Endothelial cell of umbilical vein (primary cell): ENCODE results near the gene WDR74. TPM values are rescaled to one million over a fixed set of nuclear protein-coding genes. Genes with fewer than 3 reads are reported as not detected.

Experiments used
- BruUV-seq: library from RNA; stranded (reverse); fragments of 400-500 nt; replicated peaks from 2 replicates; lab custom pipeline; 2021; lab: Mats Ljungman, UMichigan
- CTCF ChIA-PET: fragments of 300-600, 350-600 bp; sonication (Branson Sonifier 250); formaldehyde crosslinking; loops from one replicate; lab custom pipeline; 2021; ENCODE audit warnings: antibody characterized with exemption, inconsistent platforms; lab: Charles Lee
- POLR2A ChIA-PET: fragments of 300-600, 350-600 bp; sonication (Branson Sonifier 250); formaldehyde crosslinking; loops from one replicate; lab custom pipeline; 2021; ENCODE audit warnings: antibody characterized with exemption, inconsistent platforms; lab: Charles Lee
- DNase-seq: peaks from one replicate; pipeline ENCODE4 v3.0.0-alpha.2; 2011; ENCODE audit warnings: low read depth, low spot score
- FAIRE-seq: peaks from 2 replicates; lab custom pipeline; 2011; peaks lifted over from hg19 to GRCh38; lab: Jason Lieb, UNC
- H2AFZ ChIP-seq: 2 replicates; pipeline ENCODE4 v1.6.0; 2012; ENCODE audit warnings: low read depth, low read length, control low read depth, inconsistent platforms
- H3K27ac ChIP-seq: 2 replicates; pipeline ENCODE4 v1.5.1; 2011; ENCODE audit warnings: low read depth, mild to moderate bottlenecking, control low read depth, low read length, moderate library complexity; ENCODE audit not compliant: insufficient read depth
- H3K27me3 ChIP-seq, 2 experiments: 2 replicates each; pipeline versions ENCODE4 v1.6.0 to v1.6.1; 2011; ENCODE audit warnings: low read length in 2 of 2, mixed read lengths in 1 of 2; ENCODE audit not compliant: control insufficient read depth in 2 of 2, insufficient read depth in 2 of 2
- H3K36me3 ChIP-seq, 2 experiments: 2 replicates in 1 of 2; 3 replicates in 1 of 2; pipeline ENCODE4 v1.5.1; 2011; ENCODE audit warnings: low read length in 2 of 2, mild to moderate bottlenecking in 1 of 2, moderate library complexity in 1 of 2; ENCODE audit not compliant: control insufficient read depth in 2 of 2, insufficient read depth in 2 of 2; ENCODE audit errors: extremely low read depth in 1 of 2
- H3K4me1 ChIP-seq: 3 replicates; pipeline ENCODE4 v1.5.1; 2011; ENCODE audit warnings: mild to moderate bottlenecking, low read length; ENCODE audit not compliant: control insufficient read depth, insufficient read depth; ENCODE audit errors: extremely low read depth
- H3K4me2 ChIP-seq: 2 replicates; pipeline ENCODE4 v1.6.1; 2011; ENCODE audit warnings: low read length, control low read depth, mixed read lengths; ENCODE audit not compliant: insufficient read depth
- H3K4me3 ChIP-seq, 3 experiments: fragments of 200-600 bp in 1 of 3; sonication (generic), shearing (Covaris generic) in 1 of 3; replicated peaks in 1 of 3; 2 replicates each; pipeline ENCODE4 v1.5.1; 2011 to 2016; ENCODE audit warnings: control low read depth in 3 of 3, low read length in 3 of 3, mild to moderate bottlenecking in 2 of 3, inconsistent platforms in 1 of 3, low read depth in 1 of 3, moderate library complexity in 1 of 3; ENCODE audit not compliant: insufficient read depth in 1 of 3
- H3K79me2 ChIP-seq: 2 replicates; pipeline ENCODE4 v1.6.0; 2012; ENCODE audit warnings: low read length, inconsistent platforms; ENCODE audit not compliant: control insufficient read depth, insufficient read depth
- H3K9ac ChIP-seq: replicated peaks from 2 replicates; pipeline ENCODE3; 2011; ENCODE audit warnings: low read length, control low read depth; ENCODE audit not compliant: insufficient read depth; ENCODE audit errors: extremely low read depth
- H3K9me1 ChIP-seq: replicated peaks from 3 replicates; pipeline ENCODE4 v1.6.0; 2011; ENCODE audit warnings: mild to moderate bottlenecking, low read length; ENCODE audit not compliant: control insufficient read depth, insufficient read depth; ENCODE audit errors: extremely low read depth
- H3K9me3 ChIP-seq: replicated peaks from 2 replicates; pipeline ENCODE4 v1.5.1; 2012; ENCODE audit warnings: low read length, inconsistent platforms; ENCODE audit not compliant: control insufficient read depth, insufficient read depth
- H4K20me1 ChIP-seq: replicated peaks from 2 replicates; pipeline ENCODE3; 2011; ENCODE audit warnings: mild to moderate bottlenecking, low read length; ENCODE audit not compliant: control insufficient read depth, insufficient read depth; ENCODE audit errors: extremely low read depth
- EZH2 ChIP-seq: IDR thresholded peaks from 2 replicates; pipeline ENCODE4 v1.6.1; 2012; ENCODE audit warnings: borderline replicate concordance, low read depth, mild to moderate bottlenecking, moderate library complexity, low read length, inconsistent platforms; ENCODE audit not compliant: severe bottlenecking
- FOS ChIP-seq: IDR thresholded peaks from 2 replicates; pipeline ENCODE4 v1.6.1; 2011; ENCODE audit warnings: mild to moderate bottlenecking, low read length, moderate library complexity, borderline replicate concordance; ENCODE audit not compliant: insufficient read depth
- GATA2 ChIP-seq: IDR thresholded peaks from 2 replicates; pipeline ENCODE4 v1.7.0; 2011; ENCODE audit warnings: low read depth, mild to moderate bottlenecking, moderate library complexity, mixed read lengths, low read length; ENCODE audit not compliant: insufficient read length, insufficient read depth
- JUN ChIP-seq: IDR thresholded peaks from 2 replicates; pipeline ENCODE4 v1.6.1; 2011; ENCODE audit warnings: borderline replicate concordance, low read depth; ENCODE audit not compliant: insufficient read length, insufficient read depth
- MYC ChIP-seq: IDR thresholded peaks from one replicate; pipeline ENCODE4 v1.6.1; 2011; ENCODE audit warnings: mild to moderate bottlenecking, low read depth, low read length
- POLR2A ChIP-seq: IDR thresholded peaks from 2 replicates; pipeline ENCODE4 v1.6.1; 2012; ENCODE audit warnings: low read depth, mild to moderate bottlenecking, control low read depth, low read length
- POLR2AphosphoS5 ChIP-seq: IDR thresholded peaks from 2 replicates; pipeline ENCODE4 v1.6.1; 2012; ENCODE audit warnings: low read depth, mild to moderate bottlenecking, control low read depth, low read length, moderate library complexity; ENCODE audit not compliant: insufficient read depth
- dilution Hi-C: fragments of 300-500 bp; cut with MboI; formaldehyde crosslinking; loops from one replicate; pipeline ENCODE4 v1.15.0; 2019; ENCODE audit warnings: low sequenced_read_pairs; ENCODE audit not compliant: extremely low pct_ligation_motif_present
- intact Hi-C: fragments of 100-400 bp; cut with micrococcal nuclease; formaldehyde crosslinking; loops from one replicate; pipeline ENCODE4 v1.10.0; 2022
- polyA plus RNA-seq, 4 experiments: library from polyadenylated mRNA; depleted of rRNA in 3 of 4; stranded (reverse) in 3 of 4; unstranded in 1 of 4; fragments of >200 nt; gene quantifications; 2 replicates each; pipeline versions ENCODE4 v1.2.1 to v1.2.3, GENCODE V29; 2011 to 2012; ENCODE audit warnings: missing spikeins in 1 of 4
- total RNA-seq: library from RNA; stranded (reverse); gene quantifications from 2 replicates; pipeline ENCODE4 v1.2.3, GENCODE V29; 2021
- TF ChIP-seq, protein P1 (sequence below): IDR thresholded peaks from 2 replicates; pipeline ENCODE4 v1.6.1; 2011; ENCODE audit not compliant: insufficient read depth, insufficient read length
- TF ChIP-seq, protein P2 (sequence below), 2 donors: IDR thresholded peaks; 1 replicate in 1 of 2; 2 replicates in 1 of 2; pipeline ENCODE4 v1.5.1; 2011; ENCODE audit warnings: low read length in 2 of 2, mild to moderate bottlenecking in 2 of 2, moderate library complexity in 2 of 2, control low read depth in 1 of 2, inconsistent platforms in 1 of 2, low read depth in 1 of 2; ENCODE audit not compliant: insufficient read depth in 1 of 2; ENCODE audit errors: extremely low read depth in 1 of 2

Gene WDR74
- total and polyA plus RNA-seq, 2 donors (not counting 3 experiments of a cell fraction or from before 2014, with no cell fraction given) = 44.7 to 51.7 TPM

DNA sequence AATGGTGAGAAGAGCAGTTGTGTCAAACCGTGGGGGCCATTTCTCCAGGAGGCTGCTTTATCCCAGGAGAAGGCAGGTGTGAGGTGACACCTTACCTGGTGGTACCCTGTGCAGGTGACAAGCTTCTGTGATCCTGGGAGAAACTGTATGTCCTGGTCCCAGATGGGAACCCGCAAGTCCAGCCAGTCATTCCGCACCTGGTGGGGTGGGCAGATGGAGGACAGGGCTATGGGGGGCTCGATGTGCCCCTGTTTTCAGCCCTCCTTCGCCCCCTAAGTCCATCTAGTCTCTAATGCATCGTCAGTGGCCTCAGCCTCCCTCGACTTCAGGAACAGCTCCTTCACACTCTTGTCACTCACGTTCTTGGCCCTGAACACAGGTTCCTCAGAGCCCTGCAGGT is 4.1 kb downstream of the WDR74 start:
- no peaks in the 10 kb centered on the region for H3K9me3 ChIP-seq
- intact Hi-C loops (no loop called here), dilution Hi-C loops (no loop called here)
- H3K27ac ChIP-seq = no peak overlapping the region
- H3K9ac ChIP-seq = no peak overlapping the region
- CTCF ChIA-PET = no interaction called here
- DNase-seq (no peak), FAIRE-seq (no peak)
- no TSS peak for BruUV-seq
- no peak for TF ChIP-seq JUN
- TF ChIP-seq, protein P1, sequence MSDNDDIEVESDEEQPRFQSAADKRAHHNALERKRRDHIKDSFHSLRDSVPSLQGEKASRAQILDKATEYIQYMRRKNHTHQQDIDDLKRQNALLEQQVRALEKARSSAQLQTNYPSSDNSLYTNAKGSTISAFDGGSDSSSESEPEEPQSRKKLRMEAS = no peak
- no peaks in the 10 kb centered on the region for H3K9me1 ChIP-seq
- peaks cover 5 to 15% of the 10 kb centered on the region in 2 experiments for H3K36me3 ChIP-seq
- no peaks in the 10 kb centered on the region for H3K27me3 ChIP-seq
- H3K4me1 ChIP-seq = peaks cover 9% of the 10 kb centered on the region
- H4K20me1 ChIP-seq = no peaks in the 10 kb centered on the region
- peaks cover 34% of the 10 kb centered on the region for H3K79me2 ChIP-seq
- no peak overlapping the region for H3K4me3 ChIP-seq
- no peak overlapping the region for H2AFZ ChIP-seq
- POLR2A ChIA-PET = no interaction called here
- H3K4me2 ChIP-seq = no peak overlapping the region

DNA sequence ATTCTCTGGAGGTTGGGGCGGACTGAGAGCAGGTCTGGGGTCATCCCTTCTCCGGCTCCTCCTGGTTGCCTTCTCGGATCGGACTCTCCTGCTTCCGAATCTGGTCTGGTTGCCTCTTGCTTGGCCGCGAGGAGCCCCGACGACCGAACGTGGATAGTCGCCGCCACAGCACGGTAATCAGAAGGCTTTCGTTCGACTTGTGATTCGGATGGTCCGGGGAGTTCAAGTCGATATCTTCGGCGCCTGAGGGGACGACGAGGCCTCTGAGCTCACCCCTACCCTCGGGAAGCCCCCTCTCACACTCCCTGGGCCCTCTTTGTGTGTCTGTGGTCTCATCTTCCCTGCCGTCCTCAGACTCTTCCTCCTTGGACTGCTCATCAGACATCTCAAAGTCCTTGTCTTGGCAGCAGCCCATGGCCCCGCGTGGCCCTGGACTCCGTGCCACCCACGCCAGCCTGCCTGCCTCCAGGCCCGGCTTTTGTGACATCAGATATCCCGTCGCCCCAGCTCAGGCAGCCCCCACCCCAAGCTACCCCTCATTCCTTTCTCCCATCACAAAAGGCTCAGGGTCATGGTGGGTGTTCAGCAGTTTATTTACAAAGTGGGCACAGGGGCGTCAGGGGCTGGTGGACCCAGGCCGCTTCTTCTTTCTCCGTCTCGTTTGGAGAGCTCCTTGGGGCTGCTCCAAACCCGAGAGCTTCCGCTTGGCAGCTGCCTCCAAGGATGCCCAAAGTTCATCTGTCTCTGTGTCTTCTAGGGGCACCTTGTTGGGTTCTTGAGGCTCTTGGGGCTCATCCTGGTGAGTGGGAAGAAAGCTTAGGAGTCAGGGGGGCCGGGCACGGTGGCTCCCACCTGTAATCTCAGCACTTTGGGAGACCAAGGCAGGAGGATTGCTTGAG is 6.8 kb downstream of the WDR74 start, which contains the start of gene TEX54:
Gene TEX54, minus strand, starts transcription at position 506 of the 899 bp plus-strand sequence.
- Histone ChIP-seq H3K27ac (peak within 1 kb of the TSS; percentile 76), H3K36me3 (peaks cover 5 to 14% of the 10 kb centered on the region in 2 experiments), H3K27me3 (no peaks in the 10 kb centered on the region), H3K9ac (peak within 1 kb of the TSS; percentile 91), H3K79me2 (peaks cover 32% of the 10 kb centered on the region), H3K4me3 (peak within 1 kb of the TSS; percentile 62 to 82 (median 75)), H2AFZ (peak within 1 kb of the TSS; percentile 12), H3K4me1 (peaks cover 13% of the 10 kb centered on the region), H4K20me1 (no peaks in the 10 kb centered on the region), H3K9me3 (no peaks in the 10 kb centered on the region), H3K9me1 (no peaks in the 10 kb centered on the region), H3K4me2 (peak within 1 kb of the TSS; percentile 4)
- dilution Hi-C loops = no loop called here
- TF ChIP-seq MYC (no peak), GATA2 (no peak), POLR2AphosphoS5 (no peak), JUN (no peak), POLR2A (no peak), FOS (no peak), EZH2 (no peak)
- TF ChIP-seq, protein P2, sequence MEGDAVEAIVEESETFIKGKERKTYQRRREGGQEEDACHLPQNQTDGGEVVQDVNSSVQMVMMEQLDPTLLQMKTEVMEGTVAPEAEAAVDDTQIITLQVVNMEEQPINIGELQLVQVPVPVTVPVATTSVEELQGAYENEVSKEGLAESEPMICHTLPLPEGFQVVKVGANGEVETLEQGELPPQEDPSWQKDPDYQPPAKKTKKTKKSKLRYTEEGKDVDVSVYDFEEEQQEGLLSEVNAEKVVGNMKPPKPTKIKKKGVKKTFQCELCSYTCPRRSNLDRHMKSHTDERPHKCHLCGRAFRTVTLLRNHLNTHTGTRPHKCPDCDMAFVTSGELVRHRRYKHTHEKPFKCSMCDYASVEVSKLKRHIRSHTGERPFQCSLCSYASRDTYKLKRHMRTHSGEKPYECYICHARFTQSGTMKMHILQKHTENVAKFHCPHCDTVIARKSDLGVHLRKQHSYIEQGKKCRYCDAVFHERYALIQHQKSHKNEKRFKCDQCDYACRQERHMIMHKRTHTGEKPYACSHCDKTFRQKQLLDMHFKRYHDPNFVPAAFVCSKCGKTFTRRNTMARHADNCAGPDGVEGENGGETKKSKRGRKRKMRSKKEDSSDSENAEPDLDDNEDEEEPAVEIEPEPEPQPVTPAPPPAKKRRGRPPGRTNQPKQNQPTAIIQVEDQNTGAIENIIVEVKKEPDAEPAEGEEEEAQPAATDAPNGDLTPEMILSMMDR (IDR thresholded peaks at IDR 0.05; ENCODE audit: extremely low read depth in 1 of 2, insufficient read depth in 1 of 2, low read depth in 1 of 2, low read length in 2 of 2) = no peak
- TF ChIP-seq, protein P1 = no peak
- POLR2A ChIA-PET = interaction anchor here (0.6 to 2.2 kb wide), 9 partner anchors 8 to 1037 kb away, joined by 3 to 65 read pairs (median 5); partner anchors contain the start of genes NXF1, TTC9C, WDR74 and ZBTB3
- BruUV-seq = TSS peak; percentile 89
- FAIRE-seq (no peak), DNase-seq (no peak)
- intact Hi-C loops = loop anchor here (1.0 to 5.0 kb wide), 4 partner anchors 9 to 435 kb away; partner anchors contain the start of genes TMEM179B and TMEM223
- CTCF ChIA-PET = interaction anchor here (0.8 to 1.9 kb wide), 3 partner anchors 45 to 241 kb away, joined by 5 to 17 read pairs (median 6); partner anchors contain the start of genes TMEM179B and TUT1
